Keratinocyte (primary cell): ENCODE data around the gene FBXW9.

Experiments
- CTCF ChIP-seq, 3 experiments: IDR thresholded peaks in 1 of 3; conservative IDR thresholded peaks in 1 of 3; optimal IDR thresholded peaks in 1 of 3; 2 replicates in 2 of 3; 3 replicates in 1 of 3; pipeline versions ENCODE3 to v1.5.1; 2011; ENCODE audit warnings: low read length in 3 of 3, mild to moderate bottlenecking in 3 of 3, moderate library complexity in 2 of 3, control low read depth in 1 of 3, inconsistent platforms in 1 of 3; ENCODE audit not compliant: insufficient read depth in 2 of 3; ENCODE audit errors: extremely low read depth in 1 of 3
- EZH2 ChIP-seq: IDR thresholded peaks from one replicate; pipeline ENCODE4 v1.6.1; 2012; ENCODE audit warnings: inconsistent platforms, mild to moderate bottlenecking, low read length, moderate library complexity

DNA sequence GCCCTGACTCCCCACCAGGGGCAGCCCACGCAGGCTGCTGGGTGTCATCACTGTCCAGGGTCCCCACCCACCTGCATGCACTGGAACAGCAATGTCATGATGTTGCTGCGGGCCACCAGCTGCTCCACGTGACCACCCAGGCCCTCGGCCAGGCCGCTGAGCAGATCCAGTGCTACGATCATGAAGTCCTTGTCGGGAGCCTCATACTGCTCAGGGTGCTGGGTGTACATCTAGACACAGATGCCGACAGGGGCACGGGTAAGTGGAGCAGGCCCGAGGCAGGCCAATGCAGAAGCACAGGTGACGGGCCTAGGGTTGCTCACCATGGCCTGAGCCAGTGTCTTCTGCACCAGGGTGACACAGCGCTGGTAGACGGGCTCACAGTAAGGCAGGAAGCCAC lies 8.7 kb upstream of the FBXW9 start:
- TF ChIP-seq CTCF (optimal IDR thresholded peaks at IDR 0.05 in 1 of 3, IDR thresholded peaks at IDR 0.05 in 1 of 3, conservative IDR thresholded peaks at IDR 0.05 in 1 of 3; ENCODE audit: extremely low read depth in 1 of 3, insufficient read depth in 2 of 3, low read length in 3 of 3) (no peak), EZH2 (no peak)
